IPS-20b (cell line): ENCODE data around the gene FXYD5.
"Not testable (repeated sequence)": the region's sequence is repeated elsewhere in the genome, so short reads cannot be mapped to it uniquely, and the experiment has no call there.

Source experiments
- H3K27ac ChIP-seq: one replicate; pipeline ENCODE4 v1.5.1; 2013; ENCODE audit warnings: low read length
- H3K27me3 ChIP-seq: 2 replicates; pipeline ENCODE4 v1.6.1; 2013; ENCODE audit warnings: mild to moderate bottlenecking, low read length, inconsistent platforms; ENCODE audit not compliant: insufficient read depth
- H3K36me3 ChIP-seq: 2 replicates; pipeline ENCODE4 v1.6.1; 2013; ENCODE audit warnings: low read depth, mild to moderate bottlenecking, inconsistent platforms, low read length, moderate library complexity; ENCODE audit not compliant: insufficient read depth
- H3K4me1 ChIP-seq: 2 replicates; pipeline ENCODE4 v1.6.1; 2013; ENCODE audit warnings: mild to moderate bottlenecking, control low read depth, inconsistent platforms, low read length, moderate library complexity; ENCODE audit not compliant: insufficient read depth
- H3K4me3 ChIP-seq: 2 replicates; pipeline ENCODE4 v1.5.1; 2013; ENCODE audit warnings: mild to moderate bottlenecking, low read length, inconsistent platforms
- H3K9ac ChIP-seq: 2 replicates; pipeline ENCODE4 v1.6.1; 2013; ENCODE audit warnings: low read depth, mild to moderate bottlenecking, inconsistent platforms, low read length, moderate library complexity
- H3K9me3 ChIP-seq: 2 replicates; pipeline ENCODE4 v1.6.1; 2013; ENCODE audit warnings: mild to moderate bottlenecking, low read depth, low read length, inconsistent platforms; ENCODE audit not compliant: insufficient read depth

FXYD5 gene

GRCh38 chr19:35142606-35143230 lies 11.8 kb upstream of the FXYD5 start:
- no peaks in the 10 kb centered on the region for H3K9me3 ChIP-seq
- H3K27me3 ChIP-seq, result peaks cover 46% of the 10 kb centered on the region
- no peak overlapping the region for H3K27ac ChIP-seq
- H3K36me3 ChIP-seq, result no peaks in the 10 kb centered on the region
- H3K4me1 ChIP-seq, result peaks cover 13% of the 10 kb centered on the region; the same call in 1 of the 2 replicates
- H3K9ac ChIP-seq, result peak overlapping the region; percentile 53; the same call in 1 of the 2 replicates
- peak overlapping the region; percentile 81 for H3K4me3 ChIP-seq

GRCh38 chr19:35143231-35143715 lies 11.3 kb upstream of the FXYD5 start, which contains the start of gene FXYD7:
TSS of gene FXYD7 (plus strand) at chr19:35143255. CDS start at chr19:35143334, 79 bp downstream.
- H3K4me1 ChIP-seq, result peaks cover 13% of the 10 kb centered on the region; the same call in 1 of the 2 replicates
- H3K36me3 ChIP-seq, result no peaks in the 10 kb centered on the region
- peak within 1 kb of the TSS; percentile 53; the same call in 1 of the 2 replicates for H3K9ac ChIP-seq
- H3K9me3 ChIP-seq, result no peaks in the 10 kb centered on the region
- peaks cover 46% of the 10 kb centered on the region for H3K27me3 ChIP-seq
- no peak within 1 kb of the TSS for H3K27ac ChIP-seq
- H3K4me3 ChIP-seq, result peak within 1 kb of the TSS; percentile 81

- Histone ChIP-seq H3K4me1 (peaks cover 13% of the 10 kb centered on the region; the same call in 1 of the 2 replicates), H3K9me3 (no peaks in the 10 kb centered on the region), H3K4me3 (peak overlapping the region; percentile 60), H3K27ac (no peak overlapping the region), H3K9ac (no peak overlapping the region), H3K36me3 (no peaks in the 10 kb centered on the region), H3K27me3 (peaks cover 46% of the 10 kb centered on the region)
Observed at GRCh38 chr19:35143818-35144217, 10.7 kb upstream of the FXYD5 start.

- H3K36me3 ChIP-seq, result no peaks in the 10 kb centered on the region
- H3K4me1 ChIP-seq, result peaks cover 13% of the 10 kb centered on the region; the same call in 1 of the 2 replicates
- H3K27me3 ChIP-seq, result peaks cover 46% of the 10 kb centered on the region
- peak overlapping the region; percentile 60 for H3K4me3 ChIP-seq
- no peaks in the 10 kb centered on the region for H3K9me3 ChIP-seq
- no peak overlapping the region for H3K9ac ChIP-seq
- H3K27ac ChIP-seq, result no peak overlapping the region
Observed at GRCh38 chr19:35144259-35144599, 10.3 kb upstream of the FXYD5 start.

- Histone ChIP-seq H3K36me3 (no peaks in the 10 kb centered on the region), H3K27ac (no peak overlapping the region), H3K9ac (no peak overlapping the region), H3K4me3 (peak overlapping the region; percentile 60; the same call in 1 of the 2 replicates), H3K4me1 (peaks cover 13% of the 10 kb centered on the region; the same call in 1 of the 2 replicates), H3K9me3 (no peaks in the 10 kb centered on the region), H3K27me3 (peaks cover 44% of the 10 kb centered on the region)
Observed at GRCh38 chr19:35144600-35145436, 9.7 kb upstream of the FXYD5 start.

- no peaks in the 10 kb centered on the region for H3K36me3 ChIP-seq
- H3K27me3 ChIP-seq, result peaks cover 28% of the 10 kb centered on the region
- no peaks in the 10 kb centered on the region for H3K9me3 ChIP-seq
- no peak overlapping the region for H3K4me3 ChIP-seq
- H3K27ac ChIP-seq, result no peak overlapping the region
- peaks cover 20% of the 10 kb centered on the region; the same call in 1 of the 2 replicates for H3K4me1 ChIP-seq
- no peak overlapping the region for H3K9ac ChIP-seq
Observed at GRCh38 chr19:35146746-35147459, 7.6 kb upstream of the FXYD5 start.

- Histone ChIP-seq H3K27me3 (peaks cover 22% of the 10 kb centered on the region), H3K9me3 (no peaks in the 10 kb centered on the region), H3K27ac (no peak overlapping the region), H3K4me3 (no peak overlapping the region), H3K4me1 (peaks cover 16% of the 10 kb centered on the region; the same call in 1 of the 2 replicates), H3K9ac (no peak overlapping the region), H3K36me3 (no peaks in the 10 kb centered on the region)
Observed at GRCh38 chr19:35149463-35149862, 5.1 kb upstream of the FXYD5 start.

- no peak overlapping the region for H3K9ac ChIP-seq
- H3K27ac ChIP-seq, result no peak overlapping the region
- H3K4me3 ChIP-seq, result no peak overlapping the region
- no peaks in the 10 kb centered on the region for H3K9me3 ChIP-seq
- no peaks in the 10 kb centered on the region for H3K36me3 ChIP-seq
- peaks cover 10% of the 10 kb centered on the region; the same call in 1 of the 2 replicates for H3K4me1 ChIP-seq
- peaks cover 25% of the 10 kb centered on the region for H3K27me3 ChIP-seq
Observed at GRCh38 chr19:35150445-35150844, 4.1 kb upstream of the FXYD5 start.

- H3K27me3 ChIP-seq, result peaks cover 31% of the 10 kb centered on the region
- H3K36me3 ChIP-seq, result no peaks in the 10 kb centered on the region
- H3K9me3 ChIP-seq, result no peaks in the 10 kb centered on the region
- H3K4me3 ChIP-seq, result no peak overlapping the region
- peaks cover 14% of the 10 kb centered on the region; the same call in 1 of the 2 replicates for H3K4me1 ChIP-seq
- H3K9ac ChIP-seq, result no peak overlapping the region
- H3K27ac ChIP-seq, result no peak overlapping the region
Observed at GRCh38 chr19:35151273-35152065, 3.1 kb upstream of the FXYD5 start.

GRCh38 chr19:35153129-35153522 lies 1.4 kb upstream of the FXYD5 start:
- not testable (repeated sequence) for H3K9me3 ChIP-seq, H3K4me3 ChIP-seq, H3K27ac ChIP-seq, H3K9ac ChIP-seq
- Histone ChIP-seq H3K36me3 (peaks cover 14% of the 10 kb centered on the region), H3K27me3 (peaks cover 31% of the 10 kb centered on the region), H3K4me1 (peaks cover 14% of the 10 kb centered on the region; the same call in 1 of the 2 replicates)
